Subcutaneous adipose tissue (tissue), 4 donors: ENCODE measurements around the gene EREG. TPM values are rescaled to one million over a fixed set of nuclear protein-coding genes. Genes with fewer than 3 reads are reported as not detected.

Experiments
- total RNA-seq, 4 donors: library from RNA; depleted of rRNA; stranded (reverse); fragments of >200 nt; gene quantifications; one replicate each; pipeline ENCODE4 v1.1.0, GENCODE V29; 2016
- TF ChIP-seq, protein P1 (sequence below): fragments of 450-650 bp; IDR thresholded peaks from one replicate; pipeline ENCODE4 v1.5.1; 2016; ENCODE audit warnings: low read depth, mild to moderate bottlenecking, control low read depth, antibody characterized with exemption, moderate library complexity

EREG gene
- total RNA-seq, 4 donors from 2014 or later: 0.57 to 9.2 (median 2.3) TPM

DNA sequence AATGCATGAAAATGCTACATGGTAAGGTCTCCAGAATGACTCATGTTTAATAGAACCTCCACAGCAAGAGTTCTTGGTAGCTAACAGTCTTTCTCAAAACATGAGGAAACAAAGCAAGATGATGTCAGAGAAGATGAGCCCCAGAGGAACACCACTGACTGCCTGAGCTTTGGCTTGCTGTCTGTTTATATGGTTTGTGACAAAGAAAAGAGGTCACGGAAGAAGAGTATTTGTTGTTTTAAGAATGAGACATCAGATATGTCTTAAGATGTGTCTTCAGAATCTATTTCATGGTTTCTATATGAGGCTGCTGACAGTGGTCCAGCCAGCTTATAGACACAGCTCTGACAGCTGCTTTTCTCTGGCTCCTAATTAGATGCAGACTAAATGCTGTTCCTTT lies 61.2 kb downstream of the EREG start:
- TF ChIP-seq, protein P1, sequence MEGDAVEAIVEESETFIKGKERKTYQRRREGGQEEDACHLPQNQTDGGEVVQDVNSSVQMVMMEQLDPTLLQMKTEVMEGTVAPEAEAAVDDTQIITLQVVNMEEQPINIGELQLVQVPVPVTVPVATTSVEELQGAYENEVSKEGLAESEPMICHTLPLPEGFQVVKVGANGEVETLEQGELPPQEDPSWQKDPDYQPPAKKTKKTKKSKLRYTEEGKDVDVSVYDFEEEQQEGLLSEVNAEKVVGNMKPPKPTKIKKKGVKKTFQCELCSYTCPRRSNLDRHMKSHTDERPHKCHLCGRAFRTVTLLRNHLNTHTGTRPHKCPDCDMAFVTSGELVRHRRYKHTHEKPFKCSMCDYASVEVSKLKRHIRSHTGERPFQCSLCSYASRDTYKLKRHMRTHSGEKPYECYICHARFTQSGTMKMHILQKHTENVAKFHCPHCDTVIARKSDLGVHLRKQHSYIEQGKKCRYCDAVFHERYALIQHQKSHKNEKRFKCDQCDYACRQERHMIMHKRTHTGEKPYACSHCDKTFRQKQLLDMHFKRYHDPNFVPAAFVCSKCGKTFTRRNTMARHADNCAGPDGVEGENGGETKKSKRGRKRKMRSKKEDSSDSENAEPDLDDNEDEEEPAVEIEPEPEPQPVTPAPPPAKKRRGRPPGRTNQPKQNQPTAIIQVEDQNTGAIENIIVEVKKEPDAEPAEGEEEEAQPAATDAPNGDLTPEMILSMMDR: no peak

DNA sequence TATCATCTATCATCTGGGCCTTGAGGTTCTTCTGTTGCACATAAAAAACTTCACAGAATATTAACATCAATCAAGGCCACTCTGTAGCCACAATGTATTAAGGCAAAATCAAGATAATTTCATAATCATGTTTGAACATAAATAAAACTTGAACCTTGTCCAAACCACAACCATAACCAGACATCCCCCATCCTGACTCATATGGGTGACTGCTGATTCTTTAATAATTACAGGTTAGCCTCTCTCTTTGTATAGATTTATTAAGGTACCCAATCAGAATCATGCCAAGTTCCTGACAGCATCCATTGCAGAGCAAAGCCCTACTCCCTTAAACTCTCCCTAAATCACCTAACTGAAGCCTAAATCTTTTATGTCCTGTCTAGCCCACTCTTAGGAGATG lies 63.3 kb downstream of the EREG start:
- TF ChIP-seq, protein P1: no peak

DNA sequence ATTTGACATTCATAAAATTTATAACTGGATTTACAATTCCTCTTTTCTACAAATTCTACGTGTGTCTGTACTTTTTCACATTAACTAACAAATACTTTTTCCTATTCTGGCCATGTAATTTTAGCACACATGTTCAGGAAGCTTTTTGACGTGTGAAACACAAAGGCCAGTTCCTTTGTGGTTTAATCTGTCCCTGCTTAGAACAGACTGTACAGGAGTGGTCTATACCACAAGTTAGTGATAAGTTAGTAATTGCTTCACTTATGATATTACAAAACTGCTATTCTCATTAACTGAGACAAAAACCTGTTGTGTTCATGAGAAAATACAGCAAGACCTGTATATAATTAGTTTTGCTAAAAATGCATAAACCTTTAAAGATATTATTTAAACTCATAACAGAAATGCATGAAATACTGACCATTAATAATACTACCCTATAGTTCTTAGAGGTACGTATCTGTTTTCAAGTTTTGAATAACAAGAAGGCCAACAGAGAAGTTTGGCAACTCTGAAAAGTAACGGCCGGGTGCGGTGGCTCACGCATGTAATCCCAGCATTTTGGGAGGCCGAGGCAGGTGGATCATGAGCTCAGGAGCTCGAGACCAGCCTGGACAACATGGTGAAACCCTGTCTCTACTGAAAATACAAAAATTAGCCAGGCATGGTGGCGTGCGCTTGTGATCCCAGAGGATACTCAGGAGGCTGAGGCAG lies 66.3 kb downstream of the EREG start:
- TF ChIP-seq, protein P1: no peak

DNA sequence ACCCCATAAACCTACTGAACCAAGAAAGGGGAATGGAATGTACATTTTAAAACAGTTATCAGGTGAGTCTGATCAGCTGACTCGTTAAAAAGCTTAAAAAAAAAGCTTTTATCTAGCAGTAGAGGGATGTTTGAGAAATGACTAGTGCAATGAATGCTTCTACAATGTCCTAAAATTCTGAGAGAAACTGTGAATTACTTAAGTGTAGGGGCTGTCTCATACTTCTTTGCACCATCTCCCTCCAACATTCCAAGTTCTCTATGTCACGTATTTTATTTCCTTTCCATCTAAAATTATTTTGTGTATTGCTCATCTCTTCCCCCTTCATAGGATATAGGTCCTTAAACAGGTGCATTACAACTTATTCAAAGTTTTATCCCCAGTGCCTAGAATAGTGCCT lies 68.1 kb downstream of the EREG start:
- TF ChIP-seq, protein P1: no peak

DNA sequence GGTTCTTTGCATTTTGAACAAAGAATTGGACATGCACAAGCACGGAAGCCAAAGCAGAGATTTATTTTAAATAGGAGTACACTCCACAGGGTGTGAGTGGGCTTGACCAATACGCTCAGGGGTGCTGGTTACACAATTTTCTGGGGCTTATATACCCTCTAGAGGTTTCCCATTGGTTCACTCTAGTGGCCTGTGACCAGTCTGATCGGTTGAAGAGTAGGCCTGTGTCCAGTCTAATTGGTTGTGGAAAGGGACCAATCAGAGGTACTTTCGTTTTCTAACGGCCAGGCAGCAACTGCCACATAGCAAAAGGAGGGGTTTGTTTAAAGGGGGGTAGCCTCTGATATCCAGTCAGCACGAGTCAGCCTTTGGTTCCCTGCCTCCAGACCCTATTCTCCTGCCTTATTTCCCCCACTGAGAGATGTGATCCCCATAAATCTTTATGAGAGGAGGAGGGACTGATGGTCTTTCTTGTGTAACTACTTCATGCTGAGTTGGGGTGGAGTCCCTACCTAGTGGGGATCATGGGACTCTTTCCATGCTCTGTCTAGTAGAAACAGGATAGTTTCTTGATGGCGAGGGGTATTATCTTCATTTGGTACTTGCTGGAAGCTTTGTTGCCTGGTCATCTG lies 68.7 kb downstream of the EREG start:
- TF ChIP-seq, protein P1: no peak

DNA sequence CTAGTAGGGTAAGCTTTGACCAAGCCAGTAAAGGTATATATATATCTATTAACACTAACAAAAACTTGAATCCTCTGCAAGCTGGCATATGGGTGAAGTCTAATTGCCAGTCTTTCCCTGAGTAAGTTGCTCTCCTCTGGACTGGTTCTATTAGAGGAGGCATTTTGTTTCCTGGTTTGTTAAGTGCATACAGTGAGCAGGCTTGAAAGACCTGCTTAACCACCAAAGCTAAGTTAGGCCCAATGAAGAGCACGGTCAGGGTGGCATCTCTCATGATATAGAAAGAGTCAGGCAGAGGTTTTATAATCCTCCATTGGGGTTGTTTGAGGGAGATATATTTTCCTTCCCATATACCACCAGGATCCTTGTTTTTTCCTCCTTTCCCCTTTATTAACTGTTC lies 70.4 kb downstream of the EREG start:
- TF ChIP-seq, protein P1: no peak

DNA sequence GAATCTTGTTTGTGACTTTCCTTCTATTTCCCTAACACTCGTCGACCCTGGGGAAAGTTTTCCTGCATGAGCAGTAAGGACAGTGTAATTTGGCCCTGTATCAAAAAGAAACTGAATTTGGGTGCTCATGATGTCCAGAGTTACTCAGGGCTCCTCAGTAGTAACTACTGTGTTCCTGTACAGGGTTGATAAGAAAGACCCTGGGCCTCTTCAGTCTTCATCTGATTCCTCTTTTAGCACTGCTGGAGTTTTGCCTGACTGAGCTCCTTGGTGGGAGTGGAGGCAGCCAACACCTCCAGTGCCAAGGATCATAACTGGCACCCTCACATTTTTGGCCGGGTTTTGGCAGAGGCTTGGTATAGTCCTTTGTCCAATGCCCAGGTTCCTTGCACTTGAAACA lies 72.9 kb downstream of the EREG start:
- TF ChIP-seq, protein P1: no peak

Other genes with a start within 250 kb of the EREG start
- 10 to 100 TPM; 10.8 to 19.4 (median 15.3) TPM for gene MTHFD2L, start 207.0 kb upstream of the EREG start, total RNA-seq
- gene EPGN, start 56.7 kb upstream of the EREG start, total RNA-seq: not detected
- 10 to 100 TPM in 3 of 4 donors, 1 to 10 TPM in 1; 8.1 to 55.6 (median 33.1) TPM for gene AREG, start 80.0 kb downstream of the EREG start, total RNA-seq